GM12878 (cell line): ENCODE measurements around the gene FCHSD2. TPM values are rescaled to one million over a fixed set of nuclear protein-coding genes. Genes with fewer than 3 reads are reported as not detected.

Experiments used
- ATAC-seq: fragments of 200-7000 bp; cut with Tn5 transposase; 3 replicates; pipeline ENCODE4 v1.9.1; 2020; ENCODE audit warnings: mild to moderate bottlenecking, moderate library complexity
- BruUV-seq: library from RNA; stranded (reverse); fragments of 400-500 nt; replicated peaks from 2 replicates; lab custom pipeline; 2021; lab: Mats Ljungman, UMichigan
- CTCF ChIA-PET: fragments of 300-600 bp; sonication (Branson Sonifier 250); formaldehyde crosslinking; extraction: SDS; loops from one replicate; lab custom pipeline; 2021; ENCODE audit warnings: inconsistent platforms; lab: Yijun Ruan, JAX
- POLR2A ChIA-PET: fragments of 350-600 bp; formaldehyde crosslinking; extraction: SDS; loops from one replicate; lab custom pipeline; 2021; ENCODE audit warnings: inconsistent platforms; lab: Charles Lee
- RAD21 ChIA-PET: fragments of 300-600 bp; sonication (Branson Sonifier 250); formaldehyde crosslinking; loops from one replicate; lab custom pipeline; 2023; ENCODE audit warnings: antibody characterized with exemption; ENCODE audit not compliant: unreplicated experiment; lab: Charles Lee
- SMC1A ChIA-PET: fragments of 300-600 bp; sonication (Branson Sonifier 250); formaldehyde crosslinking; loops from one replicate; lab custom pipeline; 2023; ENCODE audit not compliant: unreplicated experiment, uncharacterized antibody; lab: Charles Lee
- DNase-seq: peaks from one replicate; pipeline ENCODE4 v3.0.0-alpha.2; 2011; ENCODE audit warnings: low read depth, low spot score
- FAIRE-seq: peaks from 3 replicates; lab custom pipeline; 2011; peaks lifted over from hg19 to GRCh38; lab: Jason Lieb, UNC
- H2AFZ ChIP-seq: 2 replicates; pipeline ENCODE4 v1.6.0; 2011; ENCODE audit warnings: low read depth, low read length, control low read depth; ENCODE audit not compliant: control insufficient read depth
- H3K27ac ChIP-seq: 2 replicates; pipeline ENCODE4 v1.5.1; 2011; ENCODE audit warnings: control low read depth; ENCODE audit not compliant: control insufficient read depth, insufficient read depth
- H3K27me3 ChIP-seq, 2 experiments: replicated peaks in 1 of 2; 2 replicates each; pipeline versions ENCODE4 v1.6.0 to v1.6.1; 2011; ENCODE audit warnings: low read length in 1 of 2; ENCODE audit not compliant: control insufficient read depth in 2 of 2, insufficient read depth in 2 of 2
- H3K36me3 ChIP-seq, 2 experiments: 2 replicates each; pipeline ENCODE4 v1.5.1; 2011; ENCODE audit warnings: low read length in 1 of 2; ENCODE audit not compliant: control insufficient read depth in 2 of 2, insufficient read depth in 2 of 2
- H3K4me1 ChIP-seq: 2 replicates; pipeline ENCODE4 v1.6.1; 2011; ENCODE audit warnings: mild to moderate bottlenecking, low read length, moderate library complexity, mixed read lengths; ENCODE audit not compliant: control insufficient read depth, insufficient read depth
- H3K4me2 ChIP-seq: 2 replicates; pipeline ENCODE4 v1.6.0; 2011; ENCODE audit warnings: control low read depth; ENCODE audit not compliant: control insufficient read depth, insufficient read depth
- H3K4me3 ChIP-seq: fragments of 200-600 bp; sonication (generic); 2 replicates; pipeline ENCODE4 v1.5.1; 2016
- H3K79me2 ChIP-seq: 2 replicates; pipeline ENCODE4 v1.6.0; 2011; ENCODE audit warnings: low read length; ENCODE audit not compliant: control insufficient read depth, insufficient read depth
- H3K9ac ChIP-seq: 2 replicates; pipeline ENCODE4 v1.8.0; 2011; ENCODE audit warnings: low read length, control low read depth, mixed read lengths; ENCODE audit not compliant: control insufficient read depth, insufficient read depth
- H3K9me3 ChIP-seq: replicated peaks from 3 replicates; pipeline ENCODE4 v1.5.1; 2011; ENCODE audit warnings: mild to moderate bottlenecking, low read length; ENCODE audit not compliant: control insufficient read depth, insufficient read depth
- H4K20me1 ChIP-seq: 2 replicates; pipeline ENCODE4 v1.6.0; 2011; ENCODE audit not compliant: control insufficient read depth, insufficient read depth
- CEBPB ChIP-seq, 2 experiments: fragments of 150-350 bp in 1 of 2; IDR thresholded peaks; 2 replicates each; pipeline ENCODE4 v1.6.1; 2012 to 2014; ENCODE audit warnings: low read depth in 2 of 2, low read length in 2 of 2, borderline replicate concordance in 1 of 2, inconsistent platforms in 1 of 2
- EP300 ChIP-seq, 2 experiments: fragments of 150-350 bp in 1 of 2; IDR thresholded peaks; 2 replicates each; pipeline ENCODE4 v1.6.1; 2011 to 2012; ENCODE audit warnings: low read depth in 2 of 2, low read length in 2 of 2, borderline replicate concordance in 1 of 2, improper control_type of control experiment in 1 of 2, inconsistent platforms in 1 of 2; ENCODE audit not compliant: control insufficient read depth in 1 of 2
- FOXK2 ChIP-seq: fragments of 450-650 bp; IDR thresholded peaks from 2 replicates; pipeline ENCODE4 v1.6.1; 2017; ENCODE audit warnings: mild to moderate bottlenecking, moderate library complexity
- HDAC6 ChIP-seq: fragments of 200-600 bp; sonication (generic); IDR thresholded peaks from one replicate; pipeline ENCODE4 v1.8.0; 2017; ENCODE audit warnings: antibody characterized with exemption; ENCODE audit not compliant: unreplicated experiment
- KDM1A ChIP-seq: fragments of 200-600 bp; sonication (generic); IDR thresholded peaks from 2 replicates; pipeline ENCODE4 v1.6.1; 2016; ENCODE audit warnings: borderline replicate concordance
- KLF5 ChIP-seq: fragments of 450-650 bp; IDR thresholded peaks from 2 replicates; pipeline ENCODE4 v1.6.1; 2014; ENCODE audit warnings: mild to moderate bottlenecking; ENCODE audit not compliant: partially characterized antibody
- RAD21 ChIP-seq: IDR thresholded peaks from 2 replicates; pipeline ENCODE4 v1.6.1; 2011; ENCODE audit warnings: mild to moderate bottlenecking, low read depth, low read length, moderate library complexity; ENCODE audit not compliant: insufficient read depth
- SUZ12 ChIP-seq: fragments of 200-600 bp; sonication (generic); IDR thresholded peaks from one replicate; pipeline ENCODE4 v1.6.1; 2018; ENCODE audit warnings: antibody characterized with exemption, mild to moderate bottlenecking; ENCODE audit not compliant: unreplicated experiment
- TCF3 ChIP-seq: IDR thresholded peaks from 2 replicates; pipeline ENCODE4 v1.6.1; 2012; ENCODE audit warnings: low read depth, mild to moderate bottlenecking, low read length, borderline replicate concordance; ENCODE audit not compliant: insufficient read depth
- WGBS: methylation state at CpG from one replicate; pipeline ENCODE4 v1.1.6; 2016; ENCODE audit warnings: low lambda C conversion rate; ENCODE audit not compliant: insufficient replicate concordance, insufficient coverage; ENCODE audit errors: missing lambda C conversion rate; 5-methylcytosine and 5-hydroxymethylcytosine counted together
- in situ Hi-C: fragments of 300-500 bp; cut with MboI; formaldehyde crosslinking; loops from 9 replicates; pipeline ENCODE4 v1.14.3; 2018; ENCODE audit warnings: mixed read lengths
- intact Hi-C: fragments of 100-400 bp; cut with micrococcal nuclease; formaldehyde crosslinking; loops from one replicate; pipeline ENCODE4 v1.14.2; 2022; ENCODE audit not compliant: unreplicated experiment
- polyA plus RNA-seq, 11 experiments: library from polyadenylated mRNA; depleted of rRNA in 4 of 11; unstranded in 6 of 11; stranded (reverse) in 5 of 11; fragments of >200 nt; fragmentation: Nextera tagmentation in 4 of 11; fragmentation: Illumina TruSeq in 1 of 11; extraction: Ambion mirVana in 4 of 11; extraction: Trizol in 1 of 11; gene quantifications; 1 replicate in 1 of 11; 2 replicates in 10 of 11; pipeline versions ENCODE4 v1.2.1 to v1.2.3, GENCODE V29; 2011 to 2016; ENCODE audit warnings: inconsistent platforms in 2 of 11, missing spikeins in 2 of 11, low read depth in 1 of 11
- total RNA-seq, 4 experiments: library from RNA; depleted of rRNA in 3 of 4; stranded (reverse); fragments of >200 nt in 3 of 4; fragmentation: Illumina TruSeq in 1 of 4; extraction: Trizol in 1 of 4; gene quantifications; 2 replicates each; pipeline versions ENCODE4 v1.2.1 to v1.2.3, GENCODE V29; 2013 to 2021
- TF ChIP-seq, protein P1 (sequence below): IDR thresholded peaks from 2 replicates; pipeline ENCODE4 v1.6.1; 2012; ENCODE audit warnings: low read depth, low read length, improper control_type of control experiment

The FCHSD2 gene
- total and polyA plus RNA-seq, 10 of the 15 experiments (the other 5 are each of a cell fraction or from before 2014, with no cell fraction given) = 13.2 to 89.8 (median 47.8) TPM

DNA sequence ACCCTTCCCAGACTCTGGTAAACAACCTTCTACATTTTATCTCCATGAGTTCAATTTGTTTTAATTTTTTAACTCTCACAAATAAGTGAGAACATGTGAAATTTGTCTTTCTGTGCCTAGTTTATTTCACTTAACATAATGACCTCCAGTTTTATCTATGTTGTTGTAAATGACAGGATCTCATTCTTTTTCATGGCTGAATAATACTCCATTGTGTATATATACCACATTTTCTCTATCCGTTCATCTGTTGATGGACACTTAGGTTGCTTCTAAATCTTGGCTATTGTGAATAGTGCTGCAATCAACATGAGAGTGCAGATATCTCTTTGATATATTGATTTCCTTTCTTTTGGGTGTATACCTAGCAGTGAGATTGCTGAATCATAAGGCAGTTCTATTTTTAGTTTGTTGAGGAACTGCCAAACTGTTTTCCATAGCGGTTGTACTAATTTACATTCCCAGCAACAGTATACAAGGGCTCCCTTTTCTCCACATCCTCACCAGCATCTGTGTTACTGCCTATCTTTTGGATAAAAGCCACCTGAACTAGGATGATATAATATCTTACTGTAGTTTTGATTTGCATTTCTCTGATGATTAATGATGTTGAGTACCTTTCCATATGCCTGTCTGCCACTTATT is 234.0 kb downstream of the FCHSD2 start:
- SMC1A ChIA-PET = no interaction called here
- RAD21 ChIA-PET = no interaction called here
- FAIRE-seq (no peak), DNase-seq (no peak), ATAC-seq (no peak)
- BruUV-seq = no TSS peak
- Histone ChIP-seq H4K20me1 (no peaks in the 10 kb centered on the region), H2AFZ (no peak overlapping the region), H3K4me1 (no peaks in the 10 kb centered on the region), H3K27me3 (no peaks in the 10 kb centered on the region), H3K27ac (no peak overlapping the region), H3K36me3 (peaks cover 0 to 8% of the 10 kb centered on the region in 2 experiments; a peak in 3 of 4 replicates)
- CTCF ChIA-PET = no interaction called here
- POLR2A ChIA-PET = no interaction called here
- in situ Hi-C loops = no loop called here
- TF ChIP-seq, protein P1, sequence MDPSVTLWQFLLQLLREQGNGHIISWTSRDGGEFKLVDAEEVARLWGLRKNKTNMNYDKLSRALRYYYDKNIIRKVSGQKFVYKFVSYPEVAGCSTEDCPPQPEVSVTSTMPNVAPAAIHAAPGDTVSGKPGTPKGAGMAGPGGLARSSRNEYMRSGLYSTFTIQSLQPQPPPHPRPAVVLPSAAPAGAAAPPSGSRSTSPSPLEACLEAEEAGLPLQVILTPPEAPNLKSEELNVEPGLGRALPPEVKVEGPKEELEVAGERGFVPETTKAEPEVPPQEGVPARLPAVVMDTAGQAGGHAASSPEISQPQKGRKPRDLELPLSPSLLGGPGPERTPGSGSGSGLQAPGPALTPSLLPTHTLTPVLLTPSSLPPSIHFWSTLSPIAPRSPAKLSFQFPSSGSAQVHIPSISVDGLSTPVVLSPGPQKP = no peak
- TF ChIP-seq FOXK2 (no peak), KLF5 (no peak), CEBPB (IDR thresholded peaks at IDR 0.05; ENCODE audit: borderline replicate concordance in 1 of 2, low read depth in 2 of 2, low read length in 2 of 2) (no peak), KDM1A (no peak)
- TF ChIP-seq, all 136 proteins: peak for 0
- Histone ChIP-seq H3K79me2 (no peaks in the 10 kb centered on the region), H3K9ac (no peak overlapping the region), H3K4me3 (no peak overlapping the region), H3K9me3 (peaks cover 18% of the 10 kb centered on the region), H3K4me2 (no peak overlapping the region)
- WGBS = 100% methylated on average over 2 of the region's 2 CpGs
- intact Hi-C loops = no loop called here

DNA sequence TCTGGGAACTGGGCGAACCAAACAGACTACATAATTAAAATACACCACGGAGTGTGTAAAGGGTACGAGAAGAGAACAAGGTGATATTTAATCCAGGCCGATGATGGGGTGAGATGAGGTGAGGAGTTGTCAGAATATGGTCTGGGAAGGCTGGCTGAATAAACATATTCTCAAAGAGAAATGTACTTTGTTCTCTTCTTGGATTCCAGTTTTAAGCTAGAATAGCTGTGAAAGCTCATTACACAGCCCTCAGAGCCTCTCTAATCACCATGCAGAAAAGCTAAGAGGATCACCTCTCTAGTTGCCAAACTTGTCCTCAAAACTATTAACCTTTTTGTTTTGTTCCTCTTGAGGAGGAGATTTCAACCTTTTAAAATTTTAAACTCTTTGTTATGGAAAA is 238.1 kb downstream of the FCHSD2 start:
- CTCF ChIA-PET = interaction anchor here (1.4 kb wide), 1 partner anchor 274 kb away, joined by 3 read pairs; no protein-coding TSS in a partner anchor
- TF ChIP-seq SUZ12 = no peak
- TF ChIP-seq TCF3 = no peak
- TF ChIP-seq HDAC6 = no peak
- no peak for TF ChIP-seq EP300 (IDR thresholded peaks at IDR 0.05; ENCODE audit: borderline replicate concordance in 1 of 2, control insufficient read depth in 1 of 2, low read depth in 2 of 2, low read length in 2 of 2)
- no peak for TF ChIP-seq RAD21
- Histone ChIP-seq H2AFZ (no peak overlapping the region), H3K27ac (no peak overlapping the region), H4K20me1 (no peaks in the 10 kb centered on the region), H3K79me2 (no peaks in the 10 kb centered on the region), H3K27me3 (no peaks in the 10 kb centered on the region), H3K4me1 (no peaks in the 10 kb centered on the region), H3K9ac (no peak overlapping the region), H3K9me3 (peaks cover 5% of the 10 kb centered on the region; the same call in 2 of the 3 replicates), H3K36me3 (peaks cover 0 to 8% of the 10 kb centered on the region in 2 experiments; a peak in 2 of 4 replicates), H3K4me3 (no peak overlapping the region), H3K4me2 (no peak overlapping the region)
- intact Hi-C loops = no loop called here
- POLR2A ChIA-PET = no interaction called here
- DNase-seq = no peak
- no TSS peak for BruUV-seq
- SMC1A ChIA-PET = interaction anchor here (1.3 kb wide), 1 partner anchor 12 kb away, joined by 4 read pairs; no protein-coding TSS in a partner anchor
- 97% methylated on average over 4 of the region's 4 CpGs for WGBS
- ATAC-seq = no peak
- in situ Hi-C loops = no loop called here
- peak; percentile 18 for FAIRE-seq
- RAD21 ChIA-PET = no interaction called here
